ENCODE results near the gene CD2BP2. TPM values are rescaled to one million over a fixed set of nuclear protein-coding genes. Genes with fewer than 3 reads are reported as not detected.

Gene CD2BP2
- total and polyA plus RNA-seq, 9 of the 15 experiments (the other 6 are each of a cell fraction or from before 2014, with no cell fraction given) = 3.9 to 51.1 (median 32.8) TPM

GRCh38 chr16:30399435-30400186 is 44.5 kb upstream of the CD2BP2 start:
- Histone ChIP-seq H3K36me3 (ENCODE audit: control insufficient read depth, insufficient read depth, low read length) (peaks cover 21% of the 10 kb centered on the region; the same call in 2 of the 3 replicates), H2AFZ (ENCODE audit: low read depth, low read length) (peak overlapping the region; percentile 92; the same call in 1 of the 2 replicates), H3K4me1 (replicated peaks in 1 of 2; ENCODE audit: control insufficient read depth in 2 of 2, insufficient read depth in 2 of 2, low read length in 2 of 2) (peaks cover 25 to 59% of the 10 kb centered on the region in 2 experiments), H3K4me2 (ENCODE audit: insufficient read depth, low read length) (peak overlapping the region; percentile 73), H3K27me3 (ENCODE audit: control insufficient read depth in 2 of 2, insufficient read depth in 2 of 2, low read length in 2 of 2) (no peaks in the 10 kb centered on the region), H3K27ac (ENCODE audit: extremely low read depth, low read depth, low read length) (peak overlapping the region; percentile 74; the same call in 1 of the 3 replicates), H4K20me1 (replicated peaks; ENCODE audit: control insufficient read depth, insufficient read depth, low read length) (no peaks in the 10 kb centered on the region), H3K9me3 (replicated peaks; ENCODE audit: control insufficient read depth, insufficient read depth, low read depth, low read length) (no peaks in the 10 kb centered on the region), H3K4me3 (peak overlapping the region; percentile 44), H3K79me2 (ENCODE audit: control insufficient read depth, insufficient read depth, low read length) (peaks cover 10% of the 10 kb centered on the region), H3K9me1 (ENCODE audit: control insufficient read depth, insufficient read depth, low read length) (no peaks in the 10 kb centered on the region), H3K9ac (ENCODE audit: insufficient read depth in 1 of 2, low read depth in 2 of 2, low read length in 2 of 2) (peak overlapping the region; percentile 74 to 89; a peak in 3 of 4 replicates)
- ChIA-PET POLR2A (interaction anchor here (0.6 to 1.0 kb wide), 5 partner anchors 17 to 758 kb away, joined by 3 read pairs; no protein-coding TSS in a partner anchor), CTCF (ENCODE audit: low intra/inter-chr PET ratio) (no interaction called here)
- in situ Hi-C loops (cut with MboI) = loop anchor here (10.0 kb wide), 1 partner anchor 205 kb away; the partner anchor contains the start of genes BOLA2B, SLX1A and SULT1A3
- 56% methylated on average over 11 of the region's 12 CpGs for WGBS (ENCODE audit: insufficient coverage, low coverage, missing lambda C conversion rate)
- ATAC-seq = no peak
- BruUV-seq (replicated peaks) = no TSS peak
- no peak for FAIRE-seq
- TF ChIP-seq PML (IDR thresholded peaks at IDR 0.05; ENCODE audit: low read length) (0 out of 2 replicates have a peak, but pooled peaks have one; percentile 27), CREBBP (IDR thresholded peaks at IDR 0.05; ENCODE audit: low read depth, low read length) (no peak)
- DNase-seq (ENCODE audit: extremely low read depth in 1 of 4, low spot score in 3 of 4) = no peak
- intact Hi-C loops (cut with micrococcal nuclease) = no loop called here

GRCh38 chr16:30398661-30399434 is 43.7 kb upstream of the CD2BP2 start:
- no peaks in the 10 kb centered on the region for H3K9me3 ChIP-seq (replicated peaks; ENCODE audit: control insufficient read depth, insufficient read depth, low read depth, low read length)
- ATAC-seq = no peak
- DNase-seq (ENCODE audit: extremely low read depth in 1 of 4, low spot score in 3 of 4) = no peak
- WGBS (ENCODE audit: insufficient coverage, low coverage, missing lambda C conversion rate) = 80% methylated on average over 17 of the region's 23 CpGs
- intact Hi-C loops (cut with micrococcal nuclease) = no loop called here
- ChIA-PET CTCF (ENCODE audit: low intra/inter-chr PET ratio) (no interaction called here), POLR2A (interaction anchor here (0.6 to 1.0 kb wide), 3 partner anchors 16 to 759 kb away, joined by 3 read pairs; no protein-coding TSS in a partner anchor)
- FAIRE-seq = no peak
- in situ Hi-C loops (cut with MboI) = no loop called here
- H4K20me1 ChIP-seq (replicated peaks; ENCODE audit: control insufficient read depth, insufficient read depth, low read length) = no peaks in the 10 kb centered on the region
- H3K4me1 ChIP-seq (replicated peaks in 1 of 2; ENCODE audit: control insufficient read depth in 2 of 2, insufficient read depth in 2 of 2, low read length in 2 of 2) = peaks cover 33 to 64% of the 10 kb centered on the region in 2 experiments
- H3K79me2 ChIP-seq (ENCODE audit: control insufficient read depth, insufficient read depth, low read length) = peaks cover 10% of the 10 kb centered on the region
- BruUV-seq (replicated peaks) = no TSS peak
- H3K27me3 ChIP-seq (ENCODE audit: control insufficient read depth in 2 of 2, insufficient read depth in 2 of 2, low read length in 2 of 2) = no peaks in the 10 kb centered on the region
- peaks cover 21% of the 10 kb centered on the region; the same call in 2 of the 3 replicates for H3K36me3 ChIP-seq (ENCODE audit: control insufficient read depth, insufficient read depth, low read length)
- H3K4me3 ChIP-seq = no peak overlapping the region
- H3K27ac ChIP-seq (ENCODE audit: extremely low read depth, low read depth, low read length) = no peak overlapping the region
- H3K9ac ChIP-seq (ENCODE audit: insufficient read depth in 1 of 2, low read depth in 2 of 2, low read length in 2 of 2) = peak overlapping the region in 1 of 2 experiments; percentile 61; a peak in 1 of 4 replicates
- no peak overlapping the region for H3K4me2 ChIP-seq (ENCODE audit: insufficient read depth, low read length)
- H2AFZ ChIP-seq (ENCODE audit: low read depth, low read length) = no peak overlapping the region
- no peaks in the 10 kb centered on the region for H3K9me1 ChIP-seq (ENCODE audit: control insufficient read depth, insufficient read depth, low read length)
- TF ChIP-seq ZNF280B (CRISPR knock-in tag; IDR thresholded peaks at IDR 0.05) (no peak), MTF1 (CRISPR knock-in tag; IDR thresholded peaks at IDR 0.05; ENCODE audit: borderline replicate concordance) (no peak), CREB3 (tag; conservative IDR thresholded peaks at IDR 0.05; ENCODE audit: low read depth) (no peak), ZNF124 (CRISPR knock-in tag; IDR thresholded peaks at IDR 0.05) (no peak), TSC22D4 (tag; IDR thresholded peaks at IDR 0.05) (no peak)
